HepG2 (cell line): ENCODE results near the gene DIAPH1. TPM values are rescaled to one million over a fixed set of nuclear protein-coding genes. Genes with fewer than 3 reads are reported as not detected.

Experiments
- CBX1 ChIP-seq: IDR thresholded peaks from one replicate; pipeline ENCODE4 v1.6.1; 2016; ENCODE audit warnings: antibody characterized with exemption, low read depth
- CEBPB ChIP-seq: IDR thresholded peaks from 2 replicates; pipeline ENCODE4 v1.6.1; 2011; ENCODE audit warnings: low read depth, low read length, improper control_type of control experiment, borderline replicate concordance
- EZH2 ChIP-seq: conservative IDR thresholded peaks from 2 replicates; pipeline ENCODE4 v1.6.1; 2012; ENCODE audit warnings: mild to moderate bottlenecking, low read depth, low read length, moderate library complexity
- GABPA ChIP-seq, 2 experiments: IDR thresholded peaks; 2 replicates each; pipeline ENCODE4 v1.6.1; 2011 to 2016; ENCODE audit warnings: low read depth in 2 of 2, low read length in 1 of 2, missing biosample characterization in 1 of 2, missing genetic modification characterization in 1 of 2
- IRX3 ChIP-seq: sonication (generic); formaldehyde crosslinking; IDR thresholded peaks from 2 replicates; pipeline ENCODE4 v1.8.1; 2023; ENCODE audit warnings: mild to moderate bottlenecking, low read depth, missing genetic modification reagents, borderline replicate concordance
- MAFF ChIP-seq: IDR thresholded peaks from 2 replicates; pipeline ENCODE4 v1.6.1; 2011; ENCODE audit warnings: low read depth, low read length, improper control_type of control experiment
- NBN ChIP-seq: fragments of 450-650 bp; conservative IDR thresholded peaks from 2 replicates; pipeline ENCODE4 v1.6.1; 2017
- TEAD3 ChIP-seq: optimal IDR thresholded peaks from 2 replicates; pipeline ENCODE3; 2016; ENCODE audit warnings: borderline replicate concordance
- ZFAT ChIP-seq: sonication (generic); formaldehyde crosslinking; conservative IDR thresholded peaks from 2 replicates; pipeline ENCODE4 v1.8.1; 2023; ENCODE audit warnings: missing genetic modification reagents, inconsistent platforms
- ZMYM4 ChIP-seq: sonication (generic); formaldehyde crosslinking; IDR thresholded peaks from 2 replicates; pipeline ENCODE4 v1.8.1; 2023; ENCODE audit warnings: mild to moderate bottlenecking, missing genetic modification reagents
- ZNF263 ChIP-seq: sonication (generic); formaldehyde crosslinking; IDR thresholded peaks from 2 replicates; pipeline ENCODE4 v1.4.0; 2020; ENCODE audit warnings: missing genetic modification reagents
- polyA plus RNA-seq, 8 experiments: library from polyadenylated mRNA; depleted of rRNA in 3 of 8; stranded (reverse) in 7 of 8; unstranded in 1 of 8; fragments of >200 nt; fragmentation: Illumina TruSeq in 4 of 8; extraction: Trizol in 4 of 8; gene quantifications; 2 replicates each; pipeline versions ENCODE4 v1.2.1 to v1.2.3, GENCODE V29; 2011 to 2016; ENCODE audit warnings: low read depth in 4 of 8, missing spikeins in 1 of 8, mixed read lengths in 1 of 8; ENCODE audit not compliant: insufficient read depth in 1 of 8
- total RNA-seq, 5 experiments: library from RNA; depleted of rRNA; stranded (reverse); fragments of >200 nt; fragmentation: Illumina TruSeq; extraction: Trizol; gene quantifications; 2 replicates each; pipeline ENCODE4 v1.2.3, GENCODE V29; 2016; ENCODE audit warnings: low read depth in 1 of 5
- TF ChIP-seq, protein P1 (sequence below): sonication (generic); formaldehyde crosslinking; IDR thresholded peaks from 2 replicates; pipeline ENCODE4 v1.4.0; 2020; ENCODE audit warnings: missing genetic modification reagents, mild to moderate bottlenecking, borderline replicate concordance
- TF ChIP-seq, protein P2 (sequence below): sonication (generic); formaldehyde crosslinking; IDR thresholded peaks from 2 replicates; pipeline ENCODE4 v1.4.0; 2020; ENCODE audit warnings: missing genetic modification reagents, borderline replicate concordance
- TF ChIP-seq, protein P3 (sequence below): IDR thresholded peaks from 2 replicates; pipeline ENCODE4 v1.6.1; 2016
- TF ChIP-seq, protein P4 (sequence below): sonication (generic); formaldehyde crosslinking; IDR thresholded peaks from 2 replicates; pipeline ENCODE4 v1.5.1; 2020; ENCODE audit warnings: missing genetic modification reagents, mild to moderate bottlenecking, borderline replicate concordance
- TF ChIP-seq, protein P5 (sequence below): sonication (generic); formaldehyde crosslinking; IDR thresholded peaks from 2 replicates; pipeline ENCODE4 v1.4.0; 2020; ENCODE audit warnings: missing genetic modification reagents, borderline replicate concordance

The DIAPH1 gene
- total and polyA plus RNA-seq, 2 of the 13 experiments (the other 11 are each of a cell fraction or from before 2014, with no cell fraction given), result 25.1 to 33.9 TPM

DNA sequence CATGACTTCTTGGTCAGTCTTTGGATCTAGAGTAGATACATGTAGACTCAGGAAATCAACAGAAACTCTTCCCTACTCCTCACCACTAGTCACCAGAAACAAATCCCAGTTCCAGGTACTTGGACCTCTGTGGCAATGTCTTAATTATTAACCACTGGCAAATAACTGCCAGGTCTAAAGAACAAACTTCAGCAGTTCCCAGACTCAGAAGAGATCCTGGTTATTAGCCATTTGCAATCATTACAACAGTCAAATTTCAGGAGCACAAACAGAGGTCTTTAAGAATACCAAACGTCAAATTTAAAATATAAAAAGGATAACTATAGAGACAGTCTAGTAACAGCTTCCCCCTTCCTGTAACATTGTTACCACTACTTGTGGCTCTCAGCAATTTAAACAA, 10.2 kb downstream of the DIAPH1 start (continued):
- TF ChIP-seq CBX1, result no peak
- TF ChIP-seq MAFF, result peak; percentile 31; the same call in 1 of the 2 replicates
- TF ChIP-seq, protein P1, sequence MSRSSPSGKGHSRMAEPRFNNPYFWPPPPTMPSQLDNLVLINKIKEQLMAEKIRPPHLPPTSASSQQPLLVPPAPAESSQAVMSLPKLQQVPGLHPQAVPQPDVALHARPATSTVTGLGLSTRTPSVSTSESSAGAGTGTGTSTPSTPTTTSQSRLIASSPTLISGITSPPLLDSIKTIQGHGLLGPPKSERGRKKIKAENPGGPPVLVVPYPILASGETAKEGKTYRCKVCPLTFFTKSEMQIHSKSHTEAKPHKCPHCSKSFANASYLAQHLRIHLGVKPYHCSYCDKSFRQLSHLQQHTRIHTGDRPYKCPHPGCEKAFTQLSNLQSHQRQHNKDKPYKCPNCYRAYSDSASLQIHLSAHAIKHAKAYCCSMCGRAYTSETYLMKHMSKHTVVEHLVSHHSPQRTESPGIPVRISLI, result no peak
- TF ChIP-seq, protein P2, sequence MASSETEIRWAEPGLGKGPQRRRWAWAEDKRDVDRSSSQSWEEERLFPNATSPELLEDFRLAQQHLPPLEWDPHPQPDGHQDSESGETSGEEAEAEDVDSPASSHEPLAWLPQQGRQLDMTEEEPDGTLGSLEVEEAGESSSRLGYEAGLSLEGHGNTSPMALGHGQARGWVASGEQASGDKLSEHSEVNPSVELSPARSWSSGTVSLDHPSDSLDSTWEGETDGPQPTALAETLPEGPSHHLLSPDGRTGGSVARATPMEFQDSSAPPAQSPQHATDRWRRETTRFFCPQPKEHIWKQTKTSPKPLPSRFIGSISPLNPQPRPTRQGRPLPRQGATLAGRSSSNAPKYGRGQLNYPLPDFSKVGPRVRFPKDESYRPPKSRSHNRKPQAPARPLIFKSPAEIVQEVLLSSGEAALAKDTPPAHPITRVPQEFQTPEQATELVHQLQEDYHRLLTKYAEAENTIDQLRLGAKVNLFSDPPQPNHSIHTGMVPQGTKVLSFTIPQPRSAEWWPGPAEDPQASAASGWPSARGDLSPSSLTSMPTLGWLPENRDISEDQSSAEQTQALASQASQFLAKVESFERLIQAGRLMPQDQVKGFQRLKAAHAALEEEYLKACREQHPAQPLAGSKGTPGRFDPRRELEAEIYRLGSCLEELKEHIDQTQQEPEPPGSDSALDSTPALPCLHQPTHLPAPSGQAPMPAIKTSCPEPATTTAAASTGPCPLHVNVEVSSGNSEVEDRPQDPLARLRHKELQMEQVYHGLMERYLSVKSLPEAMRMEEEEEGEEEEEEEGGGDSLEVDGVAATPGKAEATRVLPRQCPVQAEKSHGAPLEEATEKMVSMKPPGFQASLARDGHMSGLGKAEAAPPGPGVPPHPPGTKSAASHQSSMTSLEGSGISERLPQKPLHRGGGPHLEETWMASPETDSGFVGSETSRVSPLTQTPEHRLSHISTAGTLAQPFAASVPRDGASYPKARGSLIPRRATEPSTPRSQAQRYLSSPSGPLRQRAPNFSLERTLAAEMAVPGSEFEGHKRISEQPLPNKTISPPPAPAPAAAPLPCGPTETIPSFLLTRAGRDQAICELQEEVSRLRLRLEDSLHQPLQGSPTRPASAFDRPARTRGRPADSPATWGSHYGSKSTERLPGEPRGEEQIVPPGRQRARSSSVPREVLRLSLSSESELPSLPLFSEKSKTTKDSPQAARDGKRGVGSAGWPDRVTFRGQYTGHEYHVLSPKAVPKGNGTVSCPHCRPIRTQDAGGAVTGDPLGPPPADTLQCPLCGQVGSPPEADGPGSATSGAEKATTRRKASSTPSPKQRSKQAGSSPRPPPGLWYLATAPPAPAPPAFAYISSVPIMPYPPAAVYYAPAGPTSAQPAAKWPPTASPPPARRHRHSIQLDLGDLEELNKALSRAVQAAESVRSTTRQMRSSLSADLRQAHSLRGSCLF (CRISPR knock-in tag), result no peak
- TF ChIP-seq ZNF263 (CRISPR knock-in tag), result no peak
- no peak for TF ChIP-seq NBN
- TF ChIP-seq, protein P3, sequence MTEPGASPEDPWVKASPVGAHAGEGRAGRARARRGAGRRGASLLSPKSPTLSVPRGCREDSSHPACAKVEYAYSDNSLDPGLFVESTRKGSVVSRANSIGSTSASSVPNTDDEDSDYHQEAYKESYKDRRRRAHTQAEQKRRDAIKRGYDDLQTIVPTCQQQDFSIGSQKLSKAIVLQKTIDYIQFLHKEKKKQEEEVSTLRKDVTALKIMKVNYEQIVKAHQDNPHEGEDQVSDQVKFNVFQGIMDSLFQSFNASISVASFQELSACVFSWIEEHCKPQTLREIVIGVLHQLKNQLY (CRISPR knock-in tag), result no peak
- no peak for TF ChIP-seq EZH2
- TF ChIP-seq, protein P4, sequence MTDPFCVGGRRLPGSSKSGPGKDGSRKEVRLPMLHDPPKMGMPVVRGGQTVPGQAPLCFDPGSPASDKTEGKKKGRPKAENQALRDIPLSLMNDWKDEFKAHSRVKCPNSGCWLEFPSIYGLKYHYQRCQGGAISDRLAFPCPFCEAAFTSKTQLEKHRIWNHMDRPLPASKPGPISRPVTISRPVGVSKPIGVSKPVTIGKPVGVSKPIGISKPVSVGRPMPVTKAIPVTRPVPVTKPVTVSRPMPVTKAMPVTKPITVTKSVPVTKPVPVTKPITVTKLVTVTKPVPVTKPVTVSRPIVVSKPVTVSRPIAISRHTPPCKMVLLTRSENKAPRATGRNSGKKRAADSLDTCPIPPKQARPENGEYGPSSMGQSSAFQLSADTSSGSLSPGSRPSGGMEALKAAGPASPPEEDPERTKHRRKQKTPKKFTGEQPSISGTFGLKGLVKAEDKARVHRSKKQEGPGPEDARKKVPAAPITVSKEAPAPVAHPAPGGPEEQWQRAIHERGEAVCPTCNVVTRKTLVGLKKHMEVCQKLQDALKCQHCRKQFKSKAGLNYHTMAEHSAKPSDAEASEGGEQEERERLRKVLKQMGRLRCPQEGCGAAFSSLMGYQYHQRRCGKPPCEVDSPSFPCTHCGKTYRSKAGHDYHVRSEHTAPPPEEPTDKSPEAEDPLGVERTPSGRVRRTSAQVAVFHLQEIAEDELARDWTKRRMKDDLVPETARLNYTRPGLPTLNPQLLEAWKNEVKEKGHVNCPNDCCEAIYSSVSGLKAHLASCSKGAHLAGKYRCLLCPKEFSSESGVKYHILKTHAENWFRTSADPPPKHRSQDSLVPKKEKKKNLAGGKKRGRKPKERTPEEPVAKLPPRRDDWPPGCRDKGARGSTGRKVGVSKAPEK (CRISPR knock-in tag), result no peak
- 0 out of 2 replicates have a peak, but pooled peaks have one; percentile 13 for TF ChIP-seq ZMYM4
- no peak for TF ChIP-seq GABPA (IDR thresholded peaks at IDR 0.05; ENCODE audit: low read depth, low read length)
- peak; percentile 24; the same call in 1 of the 2 replicates for TF ChIP-seq GABPA (CRISPR knock-in tag; IDR thresholded peaks at IDR 0.05; ENCODE audit: low read depth)
- no peak for TF ChIP-seq IRX3 (CRISPR knock-in tag)
- no peak for TF ChIP-seq ZFAT (CRISPR knock-in tag)
- peak; percentile 78 for TF ChIP-seq CEBPB
- TF ChIP-seq TEAD3 (CRISPR knock-in tag), result no peak
- TF ChIP-seq, protein P5, sequence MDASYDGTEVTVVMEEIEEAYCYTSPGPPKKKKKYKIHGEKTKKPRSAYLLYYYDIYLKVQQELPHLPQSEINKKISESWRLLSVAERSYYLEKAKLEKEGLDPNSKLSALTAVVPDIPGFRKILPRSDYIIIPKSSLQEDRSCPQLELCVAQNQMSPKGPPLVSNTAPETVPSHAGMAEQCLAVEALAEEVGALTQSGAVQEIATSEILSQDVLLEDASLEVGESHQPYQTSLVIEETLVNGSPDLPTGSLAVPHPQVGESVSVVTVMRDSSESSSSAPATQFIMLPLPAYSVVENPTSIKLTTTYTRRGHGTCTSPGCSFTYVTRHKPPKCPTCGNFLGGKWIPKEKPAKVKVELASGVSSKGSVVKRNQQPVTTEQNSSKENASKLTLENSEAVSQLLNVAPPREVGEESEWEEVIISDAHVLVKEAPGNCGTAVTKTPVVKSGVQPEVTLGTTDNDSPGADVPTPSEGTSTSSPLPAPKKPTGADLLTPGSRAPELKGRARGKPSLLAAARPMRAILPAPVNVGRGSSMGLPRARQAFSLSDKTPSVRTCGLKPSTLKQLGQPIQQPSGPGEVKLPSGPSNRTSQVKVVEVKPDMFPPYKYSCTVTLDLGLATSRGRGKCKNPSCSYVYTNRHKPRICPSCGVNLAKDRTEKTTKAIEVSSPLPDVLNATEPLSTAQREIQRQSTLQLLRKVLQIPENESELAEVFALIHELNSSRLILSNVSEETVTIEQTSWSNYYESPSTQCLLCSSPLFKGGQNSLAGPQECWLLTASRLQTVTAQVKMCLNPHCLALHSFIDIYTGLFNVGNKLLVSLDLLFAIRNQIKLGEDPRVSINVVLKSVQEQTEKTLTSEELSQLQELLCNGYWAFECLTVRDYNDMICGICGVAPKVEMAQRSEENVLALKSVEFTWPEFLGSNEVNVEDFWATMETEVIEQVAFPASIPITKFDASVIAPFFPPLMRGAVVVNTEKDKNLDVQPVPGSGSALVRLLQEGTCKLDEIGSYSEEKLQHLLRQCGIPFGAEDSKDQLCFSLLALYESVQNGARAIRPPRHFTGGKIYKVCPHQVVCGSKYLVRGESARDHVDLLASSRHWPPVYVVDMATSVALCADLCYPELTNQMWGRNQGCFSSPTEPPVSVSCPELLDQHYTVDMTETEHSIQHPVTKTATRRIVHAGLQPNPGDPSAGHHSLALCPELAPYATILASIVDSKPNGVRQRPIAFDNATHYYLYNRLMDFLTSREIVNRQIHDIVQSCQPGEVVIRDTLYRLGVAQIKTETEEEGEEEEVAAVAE (CRISPR knock-in tag), result no peak
